Measurements from ENCODE around the gene HNRNPA1L2. TPM values are rescaled to one million over a fixed set of nuclear protein-coding genes. Genes with fewer than 3 reads are reported as not detected.

The HNRNPA1L2 gene
- total and polyA plus RNA-seq, 9 of the 15 experiments (the other 6 are each of a cell fraction or from before 2014, with no cell fraction given), result 3.7 to 10.8 (median 6.8) TPM

- TF ChIP-seq, protein P1, sequence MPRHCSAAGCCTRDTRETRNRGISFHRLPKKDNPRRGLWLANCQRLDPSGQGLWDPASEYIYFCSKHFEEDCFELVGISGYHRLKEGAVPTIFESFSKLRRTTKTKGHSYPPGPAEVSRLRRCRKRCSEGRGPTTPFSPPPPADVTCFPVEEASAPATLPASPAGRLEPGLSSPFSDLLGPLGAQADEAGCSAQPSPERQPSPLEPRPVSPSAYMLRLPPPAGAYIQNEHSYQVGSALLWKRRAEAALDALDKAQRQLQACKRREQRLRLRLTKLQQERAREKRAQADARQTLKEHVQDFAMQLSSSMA (CRISPR knock-in tag; IDR thresholded peaks at IDR 0.05), result no peak
- TF ChIP-seq ZNF511 (CRISPR knock-in tag; IDR thresholded peaks at IDR 0.05) (no peak), TAF7 (tag; IDR thresholded peaks at IDR 0.05) (no peak), NR3C1 (CRISPR knock-in tag; IDR thresholded peaks at IDR 0.05) (no peak), STAT5A (IDR thresholded peaks at IDR 0.05; ENCODE audit: borderline replicate concordance, low read length) (no peak), ILK (tag; IDR thresholded peaks at IDR 0.05; ENCODE audit: borderline replicate concordance, low read depth) (no peak), ZNF12 (CRISPR knock-in tag; IDR thresholded peaks at IDR 0.05) (no peak), ZKSCAN3 (CRISPR knock-in tag; IDR thresholded peaks at IDR 0.05) (no peak)
Measured at GRCh38 chr13:52597676-52598075, 44.6 kb upstream of the HNRNPA1L2 start (continued).

GRCh38 chr13:52599037-52599847 is 43.0 kb upstream of the HNRNPA1L2 start:
- 3% methylated on average over 5 of the region's 13 CpGs for WGBS (ENCODE audit: insufficient coverage, low coverage, missing lambda C conversion rate)
- ChIA-PET CTCF (ENCODE audit: low intra/inter-chr PET ratio) (no interaction called here), POLR2A (no interaction called here)
- Histone ChIP-seq H3K4me2 (ENCODE audit: insufficient read depth, low read length) (no peak overlapping the region), H3K79me2 (ENCODE audit: control insufficient read depth, insufficient read depth, low read length) (no peaks in the 10 kb centered on the region), H3K9me1 (ENCODE audit: control insufficient read depth, insufficient read depth, low read length) (no peaks in the 10 kb centered on the region), H4K20me1 (replicated peaks; ENCODE audit: control insufficient read depth, insufficient read depth, low read length) (no peaks in the 10 kb centered on the region), H3K4me3 (no peak overlapping the region), H3K9ac (ENCODE audit: insufficient read depth in 1 of 2, low read depth in 2 of 2, low read length in 2 of 2) (no peak overlapping the region), H3K4me1 (replicated peaks in 1 of 2; ENCODE audit: control insufficient read depth in 2 of 2, insufficient read depth in 2 of 2, low read length in 2 of 2) (peaks cover 0 to 4% of the 10 kb centered on the region in 2 experiments; a peak in 1 of 5 replicates), H3K27ac (ENCODE audit: extremely low read depth, low read depth, low read length) (no peak overlapping the region), H3K36me3 (ENCODE audit: control insufficient read depth, insufficient read depth, low read length) (no peaks in the 10 kb centered on the region), H3K9me3 (replicated peaks; ENCODE audit: control insufficient read depth, insufficient read depth, low read depth, low read length) (no peaks in the 10 kb centered on the region), H3K27me3 (ENCODE audit: control insufficient read depth in 2 of 2, insufficient read depth in 2 of 2, low read length in 2 of 2) (peaks cover 0 to 5% of the 10 kb centered on the region in 2 experiments; a peak in 1 of 5 replicates), H2AFZ (ENCODE audit: low read depth, low read length) (no peak overlapping the region)
- DNase-seq (ENCODE audit: extremely low read depth in 1 of 4, low spot score in 3 of 4) (no peak), FAIRE-seq (no peak), ATAC-seq (no peak)
- in situ Hi-C loops (cut with MboI), result no loop called here
- BruUV-seq (replicated peaks), result no TSS peak
- TF ChIP-seq SMAD4 (CRISPR knock-in tag; conservative IDR thresholded peaks at IDR 0.05), result no peak
- intact Hi-C loops (cut with micrococcal nuclease), result no loop called here
